MM.1S (cell line): Measurements from ENCODE around the gene SPINT1.

ENCODE experiments used
- DNase-seq: peaks from one replicate; pipeline ENCODE4 v3.0.0-alpha.2; 2015
- H2AFZ ChIP-seq: fragments of 300-600 bp; sonication (generic); 2 replicates; pipeline ENCODE4 v1.6.0; 2016; ENCODE audit warnings: antibody characterized with exemption, low read length
- H3F3A ChIP-seq: fragments of 300-600 bp; sonication (generic); 2 replicates; pipeline ENCODE4 v1.6.1; 2016; ENCODE audit warnings: mild to moderate bottlenecking, antibody characterized with exemption, low read length, moderate library complexity, mixed read lengths; ENCODE audit not compliant: insufficient read depth
- H3K27ac ChIP-seq: fragments of 300-600 bp; sonication (generic); 2 replicates; pipeline ENCODE4 v1.5.1; 2016; ENCODE audit warnings: mild to moderate bottlenecking, low read length
- H3K27me3 ChIP-seq: fragments of 300-600 bp; sonication (generic); replicated peaks from 2 replicates; pipeline ENCODE4 v1.6.0; 2016; ENCODE audit warnings: low read length; ENCODE audit not compliant: insufficient read depth
- H3K36me3 ChIP-seq: fragments of 300-600 bp; sonication (generic); replicated peaks from 2 replicates; pipeline ENCODE4 v1.6.1; 2016; ENCODE audit warnings: mild to moderate bottlenecking, low read length, mixed read lengths; ENCODE audit not compliant: insufficient read depth
- H3K4me1 ChIP-seq: fragments of 300-600 bp; sonication (generic); 2 replicates; pipeline ENCODE4 v1.6.1; 2016; ENCODE audit warnings: low read length, mixed read lengths
- H3K4me2 ChIP-seq: fragments of 300-600 bp; sonication (generic); 2 replicates; pipeline ENCODE4 v1.6.0; 2016; ENCODE audit warnings: low read depth, low read length
- H3K4me3 ChIP-seq: fragments of 300-600 bp; sonication (generic); 2 replicates; pipeline ENCODE4 v1.5.1; 2016; ENCODE audit warnings: low read length, mixed read lengths
- H3K79me2 ChIP-seq: fragments of 300-600 bp; sonication (generic); 2 replicates; pipeline ENCODE4 v1.6.1; 2016; ENCODE audit warnings: mixed run types, low read length, mixed read lengths
- H3K9ac ChIP-seq: fragments of 300-600 bp; sonication (generic); 2 replicates; pipeline ENCODE4 v1.6.1; 2016; ENCODE audit warnings: low read length, mixed read lengths
- H3K9me2 ChIP-seq: fragments of 300-600 bp; sonication (generic); replicated peaks from 2 replicates; pipeline ENCODE4 v1.6.1; 2016; ENCODE audit warnings: mild to moderate bottlenecking, low read length, mixed read lengths; ENCODE audit not compliant: insufficient read depth
- H3K9me3 ChIP-seq: fragments of 300-600 bp; sonication (generic); replicated peaks from 2 replicates; pipeline ENCODE4 v1.6.1; 2016; ENCODE audit warnings: mild to moderate bottlenecking, low read length, mixed read lengths; ENCODE audit not compliant: insufficient read depth
- H4K20me1 ChIP-seq: fragments of 300-600 bp; sonication (generic); 2 replicates; pipeline ENCODE4 v1.6.1; 2016; ENCODE audit warnings: mild to moderate bottlenecking, low read length, moderate library complexity, mixed read lengths; ENCODE audit not compliant: insufficient read depth
- CTCF ChIP-seq: fragments of 300-600 bp; sonication (generic); IDR thresholded peaks from 2 replicates; pipeline ENCODE4 v1.5.1; 2016; ENCODE audit warnings: antibody characterized with exemption, low read length, mixed read lengths
- EZH2 ChIP-seq: fragments of 300-600 bp; sonication (generic); optimal IDR thresholded peaks from 2 replicates; pipeline ENCODE3; 2017; ENCODE audit warnings: low read depth, mild to moderate bottlenecking, antibody characterized with exemption, low read length, mixed read lengths
- EZH2phosphoT487 ChIP-seq: fragments of 300-600 bp; sonication (generic); IDR thresholded peaks from 2 replicates; pipeline ENCODE4 v1.6.1; 2018; ENCODE audit warnings: antibody characterized with exemption, low read length

The SPINT1 gene

GRCh38 chr15:40891810-40892446 is 48.1 kb downstream of the SPINT1 start:
- H3K9me3 ChIP-seq, result no peaks in the 10 kb centered on the region
- DNase-seq, result peak; percentile 73
- H4K20me1 ChIP-seq, result no peaks in the 10 kb centered on the region
- no peak for TF ChIP-seq EZH2
- peak; percentile 85 for TF ChIP-seq CTCF
- peaks cover 25% of the 10 kb centered on the region for H3K4me1 ChIP-seq
- no peak overlapping the region for H3K9ac ChIP-seq
- no peaks in the 10 kb centered on the region for H3K9me2 ChIP-seq
- H2AFZ ChIP-seq, result peak overlapping the region; percentile 78; the same call in 1 of the 2 replicates
- H3K27me3 ChIP-seq, result no peaks in the 10 kb centered on the region
- H3K4me2 ChIP-seq, result peak overlapping the region; percentile 17; the same call in 1 of the 2 replicates
- H3F3A ChIP-seq, result peaks cover 9% of the 10 kb centered on the region
- peak overlapping the region; percentile 19; the same call in 1 of the 2 replicates for H3K27ac ChIP-seq
- H3K79me2 ChIP-seq, result peaks cover 19% of the 10 kb centered on the region
- no peaks in the 10 kb centered on the region for H3K36me3 ChIP-seq
- H3K4me3 ChIP-seq, result no peak overlapping the region

GRCh38 chr15:40892447-40893012 is 48.7 kb downstream of the SPINT1 start:
- H3K9me3 ChIP-seq, result no peaks in the 10 kb centered on the region
- no peak overlapping the region for H3K4me2 ChIP-seq
- no peak overlapping the region for H3K4me3 ChIP-seq
- no peak for TF ChIP-seq CTCF
- no peak for TF ChIP-seq EZH2phosphoT487
- TF ChIP-seq EZH2, result no peak
- no peak overlapping the region for H2AFZ ChIP-seq
- H3K36me3 ChIP-seq, result no peaks in the 10 kb centered on the region
- no peak overlapping the region for H3K27ac ChIP-seq
- no peaks in the 10 kb centered on the region for H3K9me2 ChIP-seq
- peaks cover 19% of the 10 kb centered on the region for H3K79me2 ChIP-seq
- peaks cover 9% of the 10 kb centered on the region for H3F3A ChIP-seq
- no peak for DNase-seq
- H3K27me3 ChIP-seq, result no peaks in the 10 kb centered on the region
- H4K20me1 ChIP-seq, result no peaks in the 10 kb centered on the region
- H3K9ac ChIP-seq, result no peak overlapping the region
- H3K4me1 ChIP-seq, result peaks cover 25% of the 10 kb centered on the region

GRCh38 chr15:40893019-40893670 is 49.3 kb downstream of the SPINT1 start:
- Histone ChIP-seq H3K4me3 (no peak overlapping the region), H3F3A (peaks cover 9% of the 10 kb centered on the region), H3K79me2 (peaks cover 19% of the 10 kb centered on the region), H2AFZ (peak overlapping the region; percentile 97), H4K20me1 (no peaks in the 10 kb centered on the region), H3K4me1 (peaks cover 25% of the 10 kb centered on the region), H3K9me2 (no peaks in the 10 kb centered on the region), H3K36me3 (no peaks in the 10 kb centered on the region), H3K9me3 (no peaks in the 10 kb centered on the region), H3K27me3 (no peaks in the 10 kb centered on the region), H3K9ac (no peak overlapping the region), H3K27ac (no peak overlapping the region), H3K4me2 (no peak overlapping the region; the same call in 1 of the 2 replicates)
- TF ChIP-seq EZH2phosphoT487 (no peak), CTCF (no peak)
- no peak for DNase-seq
